ENCODE measurements around the gene ICAM4. TPM values are rescaled to one million over a fixed set of nuclear protein-coding genes. Genes with fewer than 3 reads are reported as not detected.

ICAM4 gene
- total and polyA plus RNA-seq, 9 of the 15 experiments (the other 6 are each of a cell fraction or from before 2014, with no cell fraction given) = 14.1 to 86.1 (median 29.6) TPM

- Histone ChIP-seq H3K27ac (ENCODE audit: extremely low read depth, low read depth, low read length) (peak overlapping the region; percentile 96; the same call in 2 of the 3 replicates), H3K27me3 (ENCODE audit: control insufficient read depth in 2 of 2, insufficient read depth in 2 of 2, low read length in 2 of 2) (no peaks in the 10 kb centered on the region), H3K9me3 (replicated peaks; ENCODE audit: control insufficient read depth, insufficient read depth, low read depth, low read length) (no peaks in the 10 kb centered on the region), H3K4me2 (ENCODE audit: insufficient read depth, low read length) (no peak overlapping the region), H3K9ac (ENCODE audit: insufficient read depth in 1 of 2, low read depth in 2 of 2, low read length in 2 of 2) (peak overlapping the region in 1 of 2 experiments; percentile 41; a peak in 3 of 4 replicates), H3K9me1 (ENCODE audit: control insufficient read depth, insufficient read depth, low read length) (peaks cover 6% of the 10 kb centered on the region), H3K36me3 (ENCODE audit: control insufficient read depth, insufficient read depth, low read length) (peaks cover 54% of the 10 kb centered on the region), H3K4me3 (no peak overlapping the region), H3K79me2 (ENCODE audit: control insufficient read depth, insufficient read depth, low read length) (peaks cover 44% of the 10 kb centered on the region), H2AFZ (ENCODE audit: low read depth, low read length) (no peak overlapping the region), H4K20me1 (replicated peaks; ENCODE audit: control insufficient read depth, insufficient read depth, low read length) (no peaks in the 10 kb centered on the region), H3K4me1 (replicated peaks in 1 of 2; ENCODE audit: control insufficient read depth in 2 of 2, insufficient read depth in 2 of 2, low read length in 2 of 2) (peaks cover 30 to 68% of the 10 kb centered on the region in 2 experiments; a peak in 4 of 5 replicates)
- ATAC-seq (no peak), FAIRE-seq (no peak), DNase-seq (ENCODE audit: extremely low read depth in 1 of 4, low spot score in 3 of 4) (peak in 1 of 4 experiments; percentile 45)
- in situ Hi-C loops (cut with MboI) = no loop called here
- ChIA-PET POLR2A (interaction anchor here (0.5 to 6.2 kb wide), 4 partner anchors 14 to 20 kb away, joined by 3 to 74 read pairs (median 4); partner anchors contain the start of gene ICAM1), CTCF (ENCODE audit: low intra/inter-chr PET ratio) (no interaction called here)
- WGBS (ENCODE audit: insufficient coverage, low coverage, missing lambda C conversion rate) = 71% methylated on average over 4 of the region's 4 CpGs
- BruUV-seq (replicated peaks) = no TSS peak
- intact Hi-C loops (cut with micrococcal nuclease) = no loop called here
- TF ChIP-seq ILF3 (IDR thresholded peaks at IDR 0.05; ENCODE audit: borderline replicate concordance) (0 out of 2 replicates have a peak, but pooled peaks have one; percentile 20), PBX2 (CRISPR knock-in tag; IDR thresholded peaks at IDR 0.05; ENCODE audit: low read depth) (peak; percentile 28; the same call in 1 of the 2 replicates), PBX2 (tag; conservative IDR thresholded peaks at IDR 0.05; ENCODE audit: low read depth) (peak; percentile 76), USF1 (CRISPR knock-in tag; IDR thresholded peaks at IDR 0.05) (peak; percentile 66), HDGF (IDR thresholded peaks at IDR 0.05) (no peak), TFE3 (CRISPR knock-in tag; IDR thresholded peaks at IDR 0.05) (peak; percentile 93), MEIS2 (IDR thresholded peaks at IDR 0.05; ENCODE audit: partially characterized antibody) (peak; percentile 95), USF2 (CRISPR knock-in tag; IDR thresholded peaks at IDR 0.05) (0 out of 2 replicates have a peak, but pooled peaks have one; percentile 37), RBM25 (IDR thresholded peaks at IDR 0.05; ENCODE audit: low read depth, low read length, severe bottlenecking) (no peak), SMAD4 (CRISPR knock-in tag; conservative IDR thresholded peaks at IDR 0.05) (0 out of 2 replicates have a peak, but pooled peaks have one; percentile 41), TOE1 (IDR thresholded peaks at IDR 0.05; ENCODE audit: borderline replicate concordance) (peak; percentile 85), TOE1 (CRISPR knock-in tag; IDR thresholded peaks at IDR 0.05; ENCODE audit: borderline replicate concordance, low read depth) (no peak), CHCHD3 (CRISPR knock-in tag; IDR thresholded peaks at IDR 0.05) (no peak), RAD21 (CRISPR knock-in tag; conservative IDR thresholded peaks at IDR 0.05 in 1 of 2, IDR thresholded peaks at IDR 0.05 in 1 of 2) (no peak), RAD51 (IDR thresholded peaks at IDR 0.05; ENCODE audit: borderline replicate concordance, low read depth) (peak; percentile 56; the same call in 1 of the 2 replicates), LCOR (CRISPR knock-in tag; IDR thresholded peaks at IDR 0.05) (no peak), CREBBP (IDR thresholded peaks at IDR 0.05; ENCODE audit: low read depth, low read length) (no peak)
These were observed 1.4 kb upstream of the ICAM4 start for GRCh38 chr19:10285393-10285792.
